HG03280 (cell line): ENCODE data around the gene THEMIS.
"Not testable (repeated sequence)": the region's sequence is repeated elsewhere in the genome, so short reads cannot be mapped to it uniquely, and the experiment has no call there.

Experiments
- ATAC-seq: cut with Tn5 transposase; IDR thresholded peaks from one replicate; pipeline ENCODE4 v1.9.1; 2021; ENCODE audit warnings: mild to moderate bottlenecking, moderate library complexity; ENCODE audit not compliant: unreplicated experiment

THEMIS gene, protein sequence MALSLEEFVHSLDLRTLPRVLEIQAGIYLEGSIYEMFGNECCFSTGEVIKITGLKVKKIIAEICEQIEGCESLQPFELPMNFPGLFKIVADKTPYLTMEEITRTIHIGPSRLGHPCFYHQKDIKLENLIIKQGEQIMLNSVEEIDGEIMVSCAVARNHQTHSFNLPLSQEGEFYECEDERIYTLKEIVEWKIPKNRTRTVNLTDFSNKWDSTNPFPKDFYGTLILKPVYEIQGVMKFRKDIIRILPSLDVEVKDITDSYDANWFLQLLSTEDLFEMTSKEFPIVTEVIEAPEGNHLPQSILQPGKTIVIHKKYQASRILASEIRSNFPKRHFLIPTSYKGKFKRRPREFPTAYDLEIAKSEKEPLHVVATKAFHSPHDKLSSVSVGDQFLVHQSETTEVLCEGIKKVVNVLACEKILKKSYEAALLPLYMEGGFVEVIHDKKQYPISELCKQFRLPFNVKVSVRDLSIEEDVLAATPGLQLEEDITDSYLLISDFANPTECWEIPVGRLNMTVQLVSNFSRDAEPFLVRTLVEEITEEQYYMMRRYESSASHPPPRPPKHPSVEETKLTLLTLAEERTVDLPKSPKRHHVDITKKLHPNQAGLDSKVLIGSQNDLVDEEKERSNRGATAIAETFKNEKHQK

DNA sequence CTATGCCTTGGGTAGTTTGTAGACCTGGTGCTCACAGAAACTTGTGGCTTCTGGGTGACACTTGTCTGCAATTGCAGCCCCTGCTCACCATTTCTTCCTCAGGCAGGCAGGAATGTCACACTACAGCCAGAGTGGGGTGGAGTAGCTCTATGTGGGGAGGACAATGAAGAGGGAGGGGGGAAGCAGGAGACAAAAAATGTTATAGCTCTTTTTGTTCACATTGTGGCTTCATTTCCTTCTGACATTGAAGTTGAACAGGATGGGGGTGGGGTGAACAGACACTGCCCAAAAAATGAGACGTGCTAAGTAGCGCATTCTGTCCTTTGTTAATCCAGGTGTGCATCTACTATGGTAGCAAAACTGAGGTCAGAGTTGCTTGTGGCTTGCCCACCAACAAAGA is at the start of gene THEMIS:
THEMIS (minus strand) TSS at position 124 of the 400 bp plus-strand sequence. CDS start 126 bp downstream, outside the sequence.
- ATAC-seq: no peak

DNA sequence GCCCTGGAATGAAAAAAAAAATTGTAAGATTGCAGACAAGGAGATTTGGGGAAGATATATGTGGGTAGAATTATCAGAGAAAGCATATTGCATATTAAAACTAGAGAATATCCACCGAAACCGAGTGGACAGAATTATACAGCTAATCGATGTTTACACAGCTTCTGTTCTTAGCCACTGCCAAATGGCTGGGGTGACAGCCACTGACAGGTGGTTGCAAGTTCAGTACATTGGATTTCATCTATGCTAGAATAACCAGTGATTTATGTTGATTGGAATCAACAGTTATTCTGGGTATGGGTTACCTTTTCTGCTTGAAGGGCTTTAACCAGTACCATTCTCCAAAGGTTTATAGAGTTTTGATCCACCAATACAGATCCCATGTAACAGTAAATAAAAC is 48.4 kb upstream of the THEMIS start:
- no peak for ATAC-seq

DNA sequence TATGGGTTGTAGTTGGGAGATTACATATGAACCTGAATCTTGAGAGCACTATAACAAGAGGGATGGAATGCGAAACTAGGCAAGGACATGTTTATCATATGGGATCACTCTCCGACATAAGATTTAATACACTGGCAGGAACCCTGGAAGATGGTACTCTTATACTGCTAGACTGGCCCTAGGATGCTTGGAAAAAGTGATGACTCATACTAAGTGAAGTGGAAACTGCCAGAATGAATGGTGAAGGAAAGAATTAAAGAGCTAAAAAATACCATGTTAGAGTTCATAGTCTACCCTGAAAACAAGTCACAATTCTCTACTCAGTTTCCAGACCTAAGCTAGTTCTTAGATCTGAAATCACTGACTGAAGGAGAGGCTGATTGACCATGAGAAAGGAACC is 45.5 kb upstream of the THEMIS start:
- no peak for ATAC-seq

DNA sequence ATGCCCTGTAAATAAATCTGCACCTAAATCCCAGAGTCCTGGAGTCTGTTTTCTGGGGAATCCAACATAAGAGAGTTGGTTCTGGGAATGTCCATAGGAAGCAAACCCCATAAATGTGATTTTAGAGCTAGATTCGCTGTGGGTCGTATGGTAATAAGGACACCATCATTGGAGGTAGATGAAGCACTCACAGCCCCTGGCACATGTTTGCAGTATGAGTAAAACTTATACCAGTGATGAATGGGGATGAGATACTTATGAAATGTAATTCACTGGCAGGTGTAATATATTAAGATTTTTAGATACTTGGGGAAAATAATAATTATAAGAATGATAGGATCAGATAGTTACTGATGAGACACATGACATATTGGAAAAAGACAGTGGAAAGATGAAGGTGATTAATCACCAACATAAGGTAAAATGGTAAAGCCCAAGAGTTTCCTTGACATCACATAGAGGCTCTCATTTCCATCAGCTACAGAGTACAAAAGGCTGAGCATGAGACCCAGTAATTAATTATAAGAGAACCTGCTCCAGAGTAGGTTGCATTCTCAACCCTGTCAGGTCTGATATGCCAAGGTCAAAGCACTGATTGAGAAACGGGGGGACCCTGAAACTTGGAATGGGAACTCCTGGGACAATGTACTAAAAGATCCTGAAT is 44.7 kb upstream of the THEMIS start:
- no peak for ATAC-seq

DNA sequence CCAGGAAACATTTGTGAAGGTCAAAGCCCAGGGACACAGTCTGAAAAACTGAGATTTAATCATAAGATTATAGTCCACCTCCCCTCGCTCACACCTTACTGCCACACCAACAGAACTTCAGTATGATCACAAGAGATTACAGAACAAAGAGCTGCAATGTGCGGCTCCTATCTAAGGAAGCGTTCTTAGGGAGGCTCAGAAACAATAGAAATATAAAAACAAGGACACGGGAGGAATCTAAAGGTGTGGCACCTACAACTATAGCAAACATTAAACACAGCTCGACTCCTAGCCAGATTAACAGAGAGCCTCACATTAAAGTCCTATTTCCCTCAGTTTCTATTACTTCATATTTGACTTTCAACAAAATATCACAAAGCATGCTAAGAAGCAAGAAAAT is 40.4 kb upstream of the THEMIS start:
- ATAC-seq: no peak

DNA sequence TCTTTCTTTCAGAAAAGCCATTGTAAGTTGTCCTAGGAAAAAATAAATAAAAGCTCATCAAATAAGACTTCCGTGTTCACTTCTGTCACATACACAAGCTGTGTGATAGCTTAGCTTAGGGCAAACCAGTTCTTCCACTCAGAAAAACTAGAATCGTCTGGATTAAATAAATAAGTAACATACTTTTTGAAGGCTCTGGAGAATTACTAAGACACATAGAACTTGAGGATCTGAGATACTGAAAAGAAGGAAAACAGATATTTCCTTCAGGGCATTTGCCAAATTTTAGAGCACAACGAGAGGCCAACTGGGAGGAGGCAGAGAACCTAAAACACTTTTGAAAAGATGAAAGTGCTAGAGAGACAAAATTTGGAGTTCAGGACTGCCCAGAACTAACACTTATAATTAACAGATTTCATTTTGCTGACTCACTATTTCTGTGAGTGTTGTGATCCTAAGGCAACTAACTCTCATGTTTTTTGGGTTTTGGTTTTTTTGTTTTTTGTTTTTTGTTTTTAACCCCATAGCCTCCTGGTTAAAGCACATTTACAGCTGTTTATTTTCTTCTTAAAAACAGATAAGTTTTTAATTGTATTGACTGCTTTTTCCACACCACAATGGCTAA is 38.7 kb upstream of the THEMIS start:
- no peak for ATAC-seq

DNA sequence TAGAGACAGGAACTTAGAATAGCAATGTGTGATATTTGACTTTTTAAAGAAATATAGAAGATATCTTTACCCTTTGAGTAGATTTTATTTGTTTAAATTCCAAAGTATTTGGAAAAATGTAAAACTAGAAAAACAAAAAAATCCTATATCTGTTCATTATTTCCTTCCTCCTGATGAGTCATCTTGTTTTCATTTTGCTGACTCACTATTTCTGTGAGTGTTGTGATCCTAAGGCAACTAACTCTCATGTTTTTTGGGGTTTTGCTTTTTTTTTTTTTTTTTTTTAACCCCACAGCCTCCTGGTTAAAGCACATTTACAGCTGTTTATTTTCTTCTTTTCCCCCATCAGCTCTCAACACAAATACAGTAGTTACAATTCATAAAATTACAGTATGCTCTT is 37.8 kb upstream of the THEMIS start:
- no peak for ATAC-seq

DNA sequence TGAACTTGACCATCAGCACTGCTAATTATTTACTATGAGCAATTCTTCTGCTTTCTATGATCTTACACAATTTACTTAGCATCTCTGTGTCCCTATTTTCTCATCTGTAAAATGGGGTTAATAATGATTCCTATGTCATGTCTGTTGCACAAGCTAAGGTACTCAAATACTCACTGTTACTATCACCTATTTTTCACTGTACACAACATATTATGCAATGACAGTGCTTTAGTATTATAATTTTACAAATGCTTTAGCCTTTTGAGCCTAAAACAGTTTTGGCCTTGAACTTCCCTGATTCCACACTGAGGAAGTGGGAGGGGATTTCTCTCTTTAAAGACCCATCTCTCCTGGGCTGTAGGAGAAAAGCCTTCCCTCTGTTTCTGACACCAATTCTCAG is 36.9 kb upstream of the THEMIS start:
- ATAC-seq: no peak

DNA sequence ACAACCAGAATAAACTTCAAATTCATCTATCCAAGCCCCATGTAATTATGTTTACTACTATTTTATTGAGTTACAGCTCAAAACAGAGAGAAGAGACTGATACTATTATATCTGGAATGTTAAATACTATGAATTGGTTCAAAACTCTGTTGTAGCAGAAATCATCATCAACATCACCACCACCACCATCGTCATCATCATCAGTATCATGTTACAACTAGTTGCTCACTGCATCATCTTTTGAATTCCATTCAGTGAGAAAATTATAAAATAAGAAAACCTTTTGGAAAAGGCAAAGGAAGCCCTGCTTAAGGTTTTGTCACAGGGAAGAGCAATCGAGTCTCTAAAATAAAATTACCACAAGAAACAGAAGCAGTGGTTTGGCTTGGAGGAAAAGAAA is 36.2 kb upstream of the THEMIS start:
- no peak for ATAC-seq

DNA sequence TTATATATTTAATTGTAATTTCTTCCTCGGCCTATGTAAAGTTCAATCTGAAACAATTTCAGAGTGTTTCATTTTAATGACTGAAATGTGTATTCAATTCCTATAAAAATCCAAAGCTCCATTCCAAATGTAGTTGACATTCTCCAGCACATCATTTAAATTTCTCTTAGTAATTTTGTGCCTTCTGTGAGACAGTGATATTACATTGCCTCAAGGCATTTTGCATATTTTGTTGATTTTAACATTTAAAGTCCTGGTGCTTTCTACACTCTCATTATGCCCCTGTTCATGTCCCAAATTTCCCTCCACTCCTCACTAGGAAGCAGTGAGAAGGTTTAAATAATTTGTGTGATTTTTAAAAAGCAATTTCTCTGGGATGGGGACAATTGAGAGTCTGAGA is 34.1 kb upstream of the THEMIS start:
- ATAC-seq: no peak

DNA sequence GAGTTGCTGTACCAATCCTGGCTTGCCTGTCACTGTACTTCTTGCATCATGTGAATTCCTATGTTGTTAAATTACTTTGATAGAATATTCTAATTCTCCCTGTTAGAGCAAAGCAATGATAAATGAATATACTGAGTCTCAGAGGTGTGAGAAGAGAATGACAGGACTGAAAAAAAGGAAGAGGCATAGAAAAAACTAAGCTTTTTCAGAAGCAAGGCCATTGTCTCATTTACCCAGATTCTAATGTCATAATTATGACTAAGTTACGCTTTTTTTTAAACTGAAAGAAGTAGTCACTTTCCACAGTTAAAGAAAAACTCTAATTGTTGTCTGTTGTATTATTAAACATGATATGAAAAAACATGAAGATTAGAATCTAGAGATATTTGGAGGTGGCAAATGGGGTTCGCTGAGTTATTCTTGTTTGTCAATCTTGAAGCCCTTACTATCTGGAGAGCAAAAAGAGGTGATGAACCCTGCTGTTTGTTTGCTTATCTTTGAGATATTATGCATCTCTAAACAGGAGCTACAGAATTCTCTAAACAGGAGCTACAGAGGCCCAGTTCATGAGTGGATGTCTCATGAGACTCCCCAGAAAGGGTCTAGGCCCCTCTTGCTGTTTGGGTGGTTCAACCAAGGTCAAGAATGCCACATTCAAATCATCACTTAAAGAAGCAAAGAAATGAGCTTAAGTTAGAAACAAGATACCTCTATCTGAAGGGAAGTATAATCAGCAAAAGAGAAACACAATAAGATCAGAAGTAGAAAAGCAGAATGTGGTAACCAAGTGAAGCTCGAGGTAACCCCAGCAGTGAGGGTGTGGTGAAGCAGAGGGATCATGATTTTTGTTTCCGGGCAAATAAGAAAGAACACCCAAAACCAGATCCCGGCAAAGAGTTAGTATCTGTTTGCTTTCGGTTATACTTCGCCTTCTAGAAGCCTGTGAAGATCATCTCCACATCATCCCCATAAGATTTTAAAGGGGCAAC is 33.3 kb upstream of the THEMIS start:
- ATAC-seq: no peak

DNA sequence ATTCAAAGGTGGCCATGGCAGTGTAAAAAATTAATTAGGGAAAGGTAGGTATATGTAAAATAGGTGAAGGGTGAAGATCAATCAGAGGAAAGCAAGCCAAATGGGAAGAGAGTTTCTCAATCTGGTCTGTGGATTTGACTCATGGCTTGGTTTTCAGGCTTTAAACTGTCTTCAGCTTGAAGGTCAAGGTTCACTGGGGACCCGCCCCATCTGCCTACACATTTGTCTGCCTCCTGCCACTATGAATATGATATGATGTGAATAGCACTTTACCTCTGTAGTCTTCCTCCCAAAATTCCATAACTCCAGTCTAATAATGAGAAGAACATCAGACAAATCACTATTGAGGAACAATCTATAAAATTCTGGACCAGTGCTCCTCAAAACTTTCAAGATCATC is 32.3 kb upstream of the THEMIS start:
- ATAC-seq: no peak

DNA sequence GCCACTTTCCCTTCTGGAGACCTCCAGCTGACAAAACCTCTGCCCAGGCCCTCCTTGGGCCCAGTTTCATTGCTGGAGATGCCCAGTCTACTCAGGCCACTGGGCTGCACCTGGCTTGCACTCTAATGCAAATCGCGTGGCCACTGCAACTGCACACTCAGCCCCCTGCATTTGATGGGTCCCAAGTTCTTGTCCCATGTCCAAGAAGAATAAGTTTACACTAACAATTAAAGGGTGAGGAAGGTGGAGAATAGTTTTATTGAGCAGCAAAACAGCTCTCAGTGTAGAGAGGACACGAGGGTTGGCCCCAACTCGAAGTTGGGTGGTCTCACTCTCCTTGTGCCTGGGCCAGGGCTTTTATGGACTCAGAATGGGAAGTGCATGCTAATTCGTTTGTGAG is 31.9 kb upstream of the THEMIS start:
- ATAC-seq: no peak

DNA sequence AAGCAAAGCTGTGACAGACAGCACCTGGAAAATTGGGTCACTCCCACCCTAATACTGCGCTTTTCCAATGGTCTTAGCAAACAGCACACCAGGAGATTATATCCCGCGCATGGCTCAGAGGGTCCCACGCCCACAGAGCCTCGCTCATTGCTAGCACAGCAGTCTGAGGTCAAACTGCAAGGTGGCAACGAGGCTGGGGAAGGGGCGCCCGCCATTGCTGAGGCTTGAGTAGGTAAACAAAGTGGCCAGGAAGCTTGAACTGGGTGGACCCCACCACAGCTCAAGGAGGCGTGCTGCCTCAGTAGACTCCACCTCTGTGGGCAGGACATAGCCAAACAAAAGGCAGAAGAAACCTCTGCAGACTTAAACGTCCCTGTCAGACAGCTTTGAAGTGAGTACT is 25.6 kb upstream of the THEMIS start:
- ATAC-seq: not testable (repeated sequence)

DNA sequence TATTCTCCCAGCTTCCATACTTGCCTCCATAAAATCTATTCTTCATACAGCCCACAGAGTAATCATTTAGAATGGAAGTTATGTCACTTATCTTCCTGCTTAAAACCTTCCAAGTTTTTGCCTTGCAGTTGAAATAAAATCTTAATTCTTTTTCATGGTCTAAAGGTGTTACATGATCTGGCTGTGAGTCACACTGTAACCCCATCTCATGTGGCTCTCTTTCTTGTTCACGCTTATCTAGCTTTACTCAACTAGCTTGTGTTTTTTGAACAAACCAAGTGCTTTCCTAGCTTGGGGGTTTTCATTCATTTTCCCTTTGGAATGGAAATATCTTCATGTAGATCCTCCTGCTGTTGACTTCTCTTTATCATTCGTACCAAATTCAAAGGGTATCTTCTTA is 23.6 kb upstream of the THEMIS start:
- no peak for ATAC-seq

DNA sequence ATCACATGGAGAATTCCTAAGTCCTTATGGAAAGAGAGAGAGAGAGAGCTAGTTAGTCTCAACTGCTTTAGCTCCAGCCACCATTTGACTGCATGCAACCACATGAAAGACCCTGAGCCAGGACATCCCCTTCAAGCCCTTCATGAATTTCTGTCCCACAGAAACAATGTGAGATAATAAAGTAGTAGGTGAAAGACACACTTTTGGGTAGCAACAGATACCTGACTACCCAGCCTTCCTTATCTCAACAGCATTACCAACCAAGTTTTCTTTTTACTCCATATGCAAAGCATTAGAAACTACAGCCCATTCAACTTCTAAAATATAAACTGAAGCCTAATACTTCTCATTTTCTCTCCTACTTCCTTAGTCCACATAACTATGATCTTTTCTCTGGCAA is 23.2 kb upstream of the THEMIS start:
- ATAC-seq: no peak

DNA sequence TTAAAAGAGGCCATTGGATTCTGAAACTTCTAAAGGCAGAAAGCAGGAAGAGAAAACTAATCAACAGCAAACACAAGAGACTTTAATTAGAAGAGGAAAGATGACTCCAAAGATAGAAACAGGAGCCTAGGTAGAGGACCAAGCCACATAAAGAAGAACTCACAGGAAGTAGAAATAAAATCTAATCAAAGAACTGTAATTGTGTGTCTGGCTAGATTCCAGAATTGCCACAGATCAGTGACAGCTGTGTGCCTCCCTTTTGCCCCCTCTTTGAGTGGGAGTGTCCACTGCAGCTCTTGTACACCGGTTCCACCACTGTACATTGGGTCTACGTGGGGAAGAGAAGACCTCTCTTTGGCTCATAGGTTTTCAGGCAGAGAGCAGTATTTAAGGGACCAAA is 22.3 kb upstream of the THEMIS start:
- no peak for ATAC-seq

DNA sequence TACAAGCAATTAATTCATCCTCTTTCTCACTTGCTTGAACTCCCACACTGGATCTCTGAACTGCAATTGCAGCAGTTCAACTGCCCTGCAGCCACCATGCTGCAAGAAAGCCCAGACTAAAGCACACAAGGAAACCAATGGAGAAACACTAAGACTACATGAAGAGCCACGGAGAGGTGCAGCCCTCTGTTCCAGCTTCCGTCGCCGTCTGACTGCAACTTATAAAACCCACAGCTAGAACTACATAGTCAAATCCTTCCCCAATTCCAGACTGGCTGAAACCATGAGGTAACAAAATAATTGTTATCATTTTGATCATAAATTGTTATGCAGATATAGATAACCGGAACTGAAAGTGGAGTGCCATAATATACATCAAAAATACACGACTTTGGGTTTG is 21.1 kb upstream of the THEMIS start:
- ATAC-seq: no peak

DNA sequence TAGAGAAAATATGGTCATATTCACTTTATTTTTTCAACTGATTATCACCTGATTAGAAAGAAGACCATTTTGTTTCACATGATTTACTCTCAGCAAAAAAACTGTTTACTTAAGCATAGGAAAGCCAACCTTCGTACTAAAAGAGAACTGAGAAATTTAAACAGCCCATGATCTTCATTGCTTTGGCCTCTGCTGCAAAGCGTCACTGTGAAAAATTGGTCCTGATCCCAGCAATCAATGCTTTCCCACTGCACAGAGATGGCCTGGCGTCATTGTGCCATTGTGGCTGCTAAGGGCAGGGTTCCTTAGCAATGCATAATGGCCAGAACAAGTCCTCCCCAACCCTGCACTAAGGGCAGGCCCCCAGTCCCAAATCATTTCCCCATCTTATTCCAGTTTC is 19.9 kb upstream of the THEMIS start:
- no peak for ATAC-seq
